C4-2B (cell line): ENCODE results near the gene RHOF.

Experiments used
- H3K27ac ChIP-seq: fragments of 450-650 bp; 2 replicates; pipeline ENCODE4 v1.5.1; 2017
- ZFX ChIP-seq: fragments of 450-650 bp; IDR thresholded peaks from 2 replicates; pipeline ENCODE4 v1.6.1; 2017
- TF ChIP-seq, protein P1 (sequence below): fragments of 450-650 bp; conservative IDR thresholded peaks from 2 replicates; pipeline ENCODE4 v1.5.1; 2017; ENCODE audit warnings: mild to moderate bottlenecking

RHOF gene

DNA sequence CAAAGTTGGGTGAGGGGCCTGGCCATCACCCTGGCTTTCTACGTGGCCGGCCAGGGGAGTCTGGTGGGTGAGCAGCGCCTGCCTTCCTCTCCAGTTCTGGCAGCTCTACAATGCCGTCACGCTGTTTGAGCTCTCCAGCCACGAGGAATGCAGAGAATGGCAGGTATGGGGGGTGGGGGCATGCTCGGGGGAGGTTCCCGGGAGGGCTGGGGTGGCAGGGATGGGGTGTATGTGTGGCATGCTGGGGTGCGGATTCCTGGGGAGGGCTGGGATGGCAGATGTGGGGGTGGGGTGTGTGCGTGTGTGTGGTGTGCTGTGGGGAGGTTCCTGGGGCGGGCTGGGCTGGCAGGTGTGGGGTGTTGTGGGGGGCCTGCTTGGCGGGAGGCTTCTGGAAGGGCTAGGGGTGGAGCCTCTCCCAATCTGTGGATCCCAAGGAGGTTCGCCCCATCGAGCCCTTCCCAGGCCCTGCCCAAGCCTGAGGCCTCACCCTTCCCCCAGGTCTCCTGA, 18.5 kb downstream of the RHOF start:
- H3K27ac ChIP-seq, result no peak overlapping the region
- TF ChIP-seq, protein P1, sequence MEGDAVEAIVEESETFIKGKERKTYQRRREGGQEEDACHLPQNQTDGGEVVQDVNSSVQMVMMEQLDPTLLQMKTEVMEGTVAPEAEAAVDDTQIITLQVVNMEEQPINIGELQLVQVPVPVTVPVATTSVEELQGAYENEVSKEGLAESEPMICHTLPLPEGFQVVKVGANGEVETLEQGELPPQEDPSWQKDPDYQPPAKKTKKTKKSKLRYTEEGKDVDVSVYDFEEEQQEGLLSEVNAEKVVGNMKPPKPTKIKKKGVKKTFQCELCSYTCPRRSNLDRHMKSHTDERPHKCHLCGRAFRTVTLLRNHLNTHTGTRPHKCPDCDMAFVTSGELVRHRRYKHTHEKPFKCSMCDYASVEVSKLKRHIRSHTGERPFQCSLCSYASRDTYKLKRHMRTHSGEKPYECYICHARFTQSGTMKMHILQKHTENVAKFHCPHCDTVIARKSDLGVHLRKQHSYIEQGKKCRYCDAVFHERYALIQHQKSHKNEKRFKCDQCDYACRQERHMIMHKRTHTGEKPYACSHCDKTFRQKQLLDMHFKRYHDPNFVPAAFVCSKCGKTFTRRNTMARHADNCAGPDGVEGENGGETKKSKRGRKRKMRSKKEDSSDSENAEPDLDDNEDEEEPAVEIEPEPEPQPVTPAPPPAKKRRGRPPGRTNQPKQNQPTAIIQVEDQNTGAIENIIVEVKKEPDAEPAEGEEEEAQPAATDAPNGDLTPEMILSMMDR, result no peak
- TF ChIP-seq ZFX, result no peak

DNA sequence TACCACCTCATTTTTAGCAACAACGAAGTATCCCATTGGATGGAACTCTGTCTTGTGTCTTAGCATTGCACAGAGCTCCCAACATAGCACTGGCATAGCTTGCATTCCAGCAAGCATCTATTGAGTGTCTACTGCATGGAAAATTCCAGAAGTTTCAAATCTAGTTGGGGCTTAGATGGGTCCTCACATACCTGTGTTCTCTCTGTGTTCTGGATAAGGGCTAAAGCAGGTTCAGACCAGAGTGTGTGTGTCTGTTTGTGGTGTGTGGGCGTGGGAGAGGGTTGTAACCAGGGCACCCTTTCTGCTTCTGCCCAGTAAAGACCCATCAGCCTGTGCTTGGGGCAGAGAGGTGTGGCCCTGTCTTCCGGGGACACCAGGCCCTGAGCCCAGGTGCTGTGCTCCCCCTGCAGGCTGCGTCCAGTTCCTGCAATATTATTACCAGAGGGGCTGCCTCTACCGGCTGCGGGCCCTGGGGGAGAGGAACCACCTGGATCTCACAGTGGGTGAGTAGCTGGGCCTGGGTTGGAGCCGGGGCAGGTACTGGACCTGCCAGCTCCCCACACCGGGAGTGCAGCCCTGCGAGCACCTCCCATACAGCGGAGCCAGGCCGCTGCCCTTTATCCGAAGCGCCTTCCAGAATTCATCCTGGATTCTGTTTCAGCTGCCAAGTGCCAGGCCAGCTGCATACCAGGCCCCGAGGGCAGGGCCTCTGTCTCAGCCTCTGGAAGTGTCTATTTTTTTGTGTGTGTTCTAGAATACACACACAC, 20.3 kb downstream of the RHOF start:
- H3K27ac ChIP-seq, result no peak overlapping the region
- TF ChIP-seq, protein P1, result peak; percentile 88
- no peak for TF ChIP-seq ZFX

DNA sequence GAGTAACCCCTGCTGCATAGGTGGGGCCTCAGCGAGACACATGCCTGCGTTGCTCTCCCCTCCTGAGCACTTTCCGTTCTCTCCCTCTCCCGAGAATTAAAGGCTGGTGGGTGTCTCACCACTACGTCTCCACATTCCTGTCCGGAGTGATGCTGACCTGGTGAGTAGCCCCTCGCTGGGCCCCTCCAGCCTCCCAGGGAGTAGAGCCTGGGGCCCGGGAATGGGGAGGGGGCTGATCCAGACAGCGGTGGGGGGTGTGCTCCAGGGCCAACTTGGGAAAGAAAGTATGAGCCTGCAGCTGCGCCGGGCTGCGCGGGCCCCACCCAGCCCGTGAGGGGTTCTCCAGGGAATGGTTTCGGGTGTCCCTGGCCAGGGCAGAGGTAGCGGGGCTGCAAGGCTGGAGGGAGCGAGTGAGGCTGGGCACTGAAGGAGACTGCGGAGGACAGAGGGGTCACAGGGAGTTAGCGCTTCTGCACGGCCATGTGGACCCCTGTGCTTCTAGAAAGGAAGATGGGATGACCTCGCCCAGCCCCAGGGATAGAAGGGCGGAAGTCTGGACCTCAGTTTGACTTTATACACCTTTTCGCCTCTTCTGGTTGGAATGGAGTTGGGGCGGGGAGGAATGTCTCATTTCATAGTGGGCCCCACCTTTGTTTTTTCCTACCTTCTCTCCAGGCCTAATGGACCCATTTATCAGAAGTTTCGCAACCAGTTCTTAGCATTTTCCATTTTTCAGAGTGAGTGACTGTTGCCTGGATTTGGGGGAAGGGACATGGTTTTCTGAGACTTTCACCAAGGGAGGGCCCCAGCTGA, 22.5 kb downstream of the RHOF start:
- TF ChIP-seq, protein P1, result no peak
- no peak for TF ChIP-seq ZFX
- H3K27ac ChIP-seq, result no peak overlapping the region

DNA sequence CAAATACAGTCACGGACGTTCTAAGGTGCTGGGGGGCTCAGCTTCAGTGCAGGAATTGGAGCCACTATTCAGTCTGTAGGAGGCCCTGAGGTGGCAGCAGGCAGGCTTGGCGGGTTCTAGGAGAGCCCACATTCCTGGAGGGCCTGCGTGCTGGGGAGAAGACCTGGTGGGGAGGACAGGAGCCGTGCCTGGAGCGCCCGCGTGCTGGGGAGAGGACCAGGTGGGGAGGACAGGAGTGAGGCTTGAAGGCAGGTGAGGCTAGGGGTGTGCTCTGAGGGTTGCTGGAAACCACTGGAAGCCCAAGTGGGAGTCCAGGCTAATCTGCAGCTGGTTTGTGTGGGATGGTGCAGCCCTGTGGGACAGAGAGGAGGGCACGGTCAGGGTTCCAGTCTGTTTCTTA, 23.1 kb downstream of the RHOF start:
- H3K27ac ChIP-seq, result no peak overlapping the region
- no peak for TF ChIP-seq ZFX
- TF ChIP-seq, protein P1, result no peak

DNA sequence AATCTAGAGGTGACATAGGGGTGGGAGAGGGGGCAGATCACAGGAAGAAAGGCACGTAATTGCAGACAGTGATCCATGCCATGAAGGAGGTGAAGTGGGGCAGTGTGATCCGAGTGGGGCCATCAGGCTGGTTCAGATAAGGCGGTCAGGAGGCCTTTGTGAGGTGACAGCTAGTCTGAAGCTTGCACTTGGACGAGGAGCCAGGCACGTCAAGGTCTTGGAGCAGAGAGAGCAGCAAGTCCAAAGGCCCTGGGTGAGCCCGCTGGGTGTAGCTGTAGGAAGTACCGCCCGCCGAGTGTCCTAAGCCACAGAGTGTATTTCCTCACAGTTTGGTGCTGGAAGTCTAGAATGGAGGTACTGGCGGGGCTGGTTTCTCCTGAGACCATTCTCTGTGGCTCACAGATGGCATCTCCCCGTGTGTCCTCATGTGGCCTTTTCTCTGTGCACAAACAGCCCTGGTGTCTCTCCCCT, 23.6 kb downstream of the RHOF start:
- no peak overlapping the region for H3K27ac ChIP-seq
- TF ChIP-seq, protein P1, result no peak
- no peak for TF ChIP-seq ZFX

DNA sequence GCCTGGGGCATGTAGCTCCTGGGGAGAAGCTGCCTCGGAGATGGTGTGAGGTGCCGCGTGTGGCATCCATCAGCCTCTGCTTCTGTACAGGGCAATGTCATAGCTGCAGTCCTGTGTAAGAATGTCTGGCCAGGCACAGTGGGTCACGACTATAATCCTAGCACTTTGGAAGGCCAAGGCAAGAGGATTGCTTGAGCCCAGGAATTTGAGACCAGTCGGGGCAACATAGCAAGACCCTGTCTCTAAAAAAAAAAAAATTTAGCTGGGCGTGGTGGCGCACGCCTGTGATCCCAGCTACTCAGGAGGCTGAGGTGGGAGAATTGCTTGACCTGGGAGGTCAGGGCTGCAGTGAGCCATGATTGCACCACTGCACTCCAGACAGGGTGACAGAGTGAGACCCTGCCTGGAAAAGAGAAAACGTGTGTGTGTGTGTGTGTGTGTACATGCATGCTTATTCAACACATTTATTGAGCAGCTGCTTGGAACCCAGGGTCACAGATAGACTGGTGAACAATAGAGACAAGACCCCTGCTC, 24.1 kb downstream of the RHOF start:
- no peak for TF ChIP-seq ZFX
- TF ChIP-seq, protein P1, result no peak
- H3K27ac ChIP-seq, result no peak overlapping the region

DNA sequence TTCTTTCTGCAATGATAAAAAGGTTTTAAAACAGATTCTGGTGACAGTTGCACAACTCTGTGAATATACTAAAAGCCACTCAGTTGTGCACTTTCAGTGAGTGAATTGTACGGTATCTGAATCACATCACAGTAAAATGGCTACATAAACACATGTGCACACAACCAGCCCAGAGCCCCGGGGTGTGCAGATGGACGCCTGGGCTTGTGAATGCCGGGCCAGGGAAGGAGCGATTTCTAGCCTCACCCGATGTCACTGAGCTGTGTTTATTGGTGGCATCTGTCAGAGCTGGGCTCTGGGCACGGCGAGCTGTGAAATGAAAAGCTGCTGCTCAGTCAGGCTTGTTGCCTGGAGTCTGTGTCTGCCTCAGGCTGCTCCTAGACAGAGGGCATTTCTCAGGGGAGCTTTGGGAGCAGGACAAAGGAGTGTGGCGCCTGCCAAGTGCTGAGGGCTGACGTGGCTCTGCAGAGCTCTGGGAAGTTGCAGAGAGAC, 25.9 kb downstream of the RHOF start:
- TF ChIP-seq, protein P1, result no peak
- no peak for TF ChIP-seq ZFX
- H3K27ac ChIP-seq, result no peak overlapping the region
